Astrocyte (in vitro differentiated cells and primary cell): Measurements from ENCODE around the gene BIRC7. TPM values are rescaled to one million over a fixed set of nuclear protein-coding genes. Genes with fewer than 3 reads are reported as not detected.

Source experiments
- DNase-seq: peaks from one replicate; pipeline ENCODE4 v3.0.0-alpha.2; 2010; ENCODE audit warnings: low read depth
- FAIRE-seq: peaks from 2 replicates; lab custom pipeline; 2011; peaks lifted over from hg19 to GRCh38; lab: Jason Lieb, UNC
- H2AFZ ChIP-seq: 2 replicates; pipeline ENCODE4 v1.6.0; 2012; ENCODE audit warnings: low read depth, low read length, inconsistent platforms
- H3K27ac ChIP-seq: 2 replicates; pipeline ENCODE4 v1.5.1; 2011; ENCODE audit warnings: low read depth, low read length, inconsistent platforms
- H3K27me3 ChIP-seq: 2 replicates; pipeline ENCODE4 v1.6.0; 2011; ENCODE audit warnings: low read length, inconsistent platforms; ENCODE audit not compliant: insufficient read depth
- H3K36me3 ChIP-seq: 2 replicates; pipeline ENCODE4 v1.5.1; 2011; ENCODE audit warnings: low read length, inconsistent platforms; ENCODE audit not compliant: insufficient read depth
- H3K4me1 ChIP-seq: 2 replicates; pipeline ENCODE4 v1.5.1; 2011; ENCODE audit warnings: low read length, inconsistent platforms; ENCODE audit not compliant: insufficient read depth
- H3K4me2 ChIP-seq: 2 replicates; pipeline ENCODE4 v1.6.0; 2012; ENCODE audit warnings: low read length, inconsistent platforms
- H3K4me3 ChIP-seq: 2 replicates; pipeline ENCODE4 v1.5.1; 2011; ENCODE audit warnings: low read depth, mild to moderate bottlenecking, low read length, inconsistent platforms; ENCODE audit not compliant: insufficient read depth
- H3K79me2 ChIP-seq: 2 replicates; pipeline ENCODE4 v1.6.0; 2012; ENCODE audit warnings: mild to moderate bottlenecking, low read length, inconsistent platforms; ENCODE audit not compliant: insufficient read depth
- H3K9ac ChIP-seq: 2 replicates; pipeline ENCODE4 v1.6.0; 2012; ENCODE audit warnings: mild to moderate bottlenecking, low read length, inconsistent platforms
- H3K9me3 ChIP-seq: 2 replicates; pipeline ENCODE4 v1.5.1; 2012; ENCODE audit warnings: low read depth, mild to moderate bottlenecking, low read length, inconsistent platforms; ENCODE audit not compliant: insufficient read depth
- H4K20me1 ChIP-seq: 2 replicates; pipeline ENCODE4 v1.6.0; 2012; ENCODE audit warnings: low read length, inconsistent platforms; ENCODE audit not compliant: insufficient read depth
- H3K27ac Mint-ChIP-seq: one replicate; pipeline ENCODE4 v1.8.0; 2021; ENCODE audit warnings: mild to moderate bottlenecking, mixed read lengths; ENCODE audit not compliant: unreplicated experiment
- H3K27me3 Mint-ChIP-seq: one replicate; pipeline ENCODE4 v1.8.0; 2021; ENCODE audit warnings: low read depth, mixed read lengths; ENCODE audit not compliant: unreplicated experiment
- H3K36me3 Mint-ChIP-seq: one replicate; pipeline ENCODE4 v1.8.0; 2021; ENCODE audit warnings: low read depth, mixed read lengths; ENCODE audit not compliant: unreplicated experiment
- H3K4me1 Mint-ChIP-seq: one replicate; pipeline ENCODE4 v1.8.0; 2021; ENCODE audit warnings: low read depth, mixed read lengths; ENCODE audit not compliant: unreplicated experiment
- H3K4me3 Mint-ChIP-seq: one replicate; pipeline ENCODE4 v1.8.0; 2021; ENCODE audit warnings: mild to moderate bottlenecking, moderate library complexity, mixed read lengths; ENCODE audit not compliant: unreplicated experiment
- H3K9me3 Mint-ChIP-seq: one replicate; pipeline ENCODE4 v1.8.0; 2021; ENCODE audit warnings: mild to moderate bottlenecking, mixed read lengths; ENCODE audit not compliant: unreplicated experiment
- CTCF ChIP-seq: IDR thresholded peaks from 2 replicates; pipeline ENCODE4 v1.5.1; 2011; ENCODE audit warnings: low read depth, mild to moderate bottlenecking, inconsistent platforms, low read length, moderate library complexity; ENCODE audit not compliant: insufficient read depth
- EZH2 ChIP-seq: IDR thresholded peaks from 2 replicates; pipeline ENCODE4 v1.6.1; 2012; ENCODE audit warnings: mild to moderate bottlenecking, low read length, inconsistent platforms; ENCODE audit not compliant: insufficient read depth
- total RNA-seq: library from RNA; stranded (reverse); gene quantifications from 2 replicates; pipeline ENCODE4 v1.2.1, GENCODE V29; 2021

Gene BIRC7
- total RNA-seq, 1 donor from 2014 or later = 3.3 TPM

GRCh38 chr20:63274381-63275228 is 38.9 kb downstream of the BIRC7 start:
- Histone ChIP-seq H3K4me3 (peak overlapping the region; percentile 32), H3K4me2 (peak overlapping the region; percentile 95), H3K27ac (peak overlapping the region; percentile 91), H3K79me2 (peaks cover 79% of the 10 kb centered on the region), H3K9me3 (no peaks in the 10 kb centered on the region), H4K20me1 (peaks cover 64% of the 10 kb centered on the region), H3K27me3 (no peaks in the 10 kb centered on the region), H3K4me1 (peaks cover 15% of the 10 kb centered on the region), H2AFZ (no peak overlapping the region), H3K36me3 (peaks cover 21% of the 10 kb centered on the region), H3K9ac (peak overlapping the region; percentile 96)
- H3K4me1 Mint-ChIP-seq = peaks cover 23% of the 10 kb centered on the region
- peak overlapping the region; percentile 75 for H3K27ac Mint-ChIP-seq
- peaks cover 13% of the 10 kb centered on the region for H3K36me3 Mint-ChIP-seq
- no peaks in the 10 kb centered on the region for H3K9me3 Mint-ChIP-seq
- no peak for DNase-seq
- FAIRE-seq = no peak
- H3K27me3 Mint-ChIP-seq = no peaks in the 10 kb centered on the region
- TF ChIP-seq EZH2 (no peak), CTCF (no peak)
- peak overlapping the region; percentile 82 for H3K4me3 Mint-ChIP-seq

- H2AFZ ChIP-seq = no peak overlapping the region
- DNase-seq (no peak), FAIRE-seq (no peak)
- peaks cover 15% of the 10 kb centered on the region for H3K4me1 ChIP-seq
- H3K4me2 ChIP-seq = no peak overlapping the region
- H3K27ac ChIP-seq = no peak overlapping the region
- H3K36me3 ChIP-seq = peaks cover 29% of the 10 kb centered on the region
- H3K27me3 ChIP-seq = no peaks in the 10 kb centered on the region
- H3K36me3 Mint-ChIP-seq = peaks cover 16% of the 10 kb centered on the region
- H3K4me3 ChIP-seq = no peak overlapping the region
- no peaks in the 10 kb centered on the region for H3K9me3 Mint-ChIP-seq
- no peak overlapping the region for H3K4me3 Mint-ChIP-seq
- no peaks in the 10 kb centered on the region for H3K9me3 ChIP-seq
- H3K4me1 Mint-ChIP-seq = peaks cover 21% of the 10 kb centered on the region
- no peak overlapping the region for H3K27ac Mint-ChIP-seq
- peaks cover 77% of the 10 kb centered on the region for H4K20me1 ChIP-seq
- TF ChIP-seq CTCF = no peak
- no peak for TF ChIP-seq EZH2
- H3K79me2 ChIP-seq = peaks cover 90% of the 10 kb centered on the region
- H3K27me3 Mint-ChIP-seq = no peaks in the 10 kb centered on the region
- H3K9ac ChIP-seq = no peak overlapping the region
Observed at GRCh38 chr20:63275825-63276224, 40.1 kb downstream of the BIRC7 start.

GRCh38 chr20:63276956-63277355 is 41.3 kb downstream of the BIRC7 start:
- peaks cover 10% of the 10 kb centered on the region for H3K4me1 ChIP-seq
- peaks cover 88% of the 10 kb centered on the region for H4K20me1 ChIP-seq
- Mint-ChIP-seq H3K9me3 (no peaks in the 10 kb centered on the region), H3K4me1 (peaks cover 21% of the 10 kb centered on the region), H3K27me3 (no peaks in the 10 kb centered on the region), H3K36me3 (peaks cover 16% of the 10 kb centered on the region), H3K27ac (no peak overlapping the region), H3K4me3 (no peak overlapping the region)
- H3K79me2 ChIP-seq = peaks cover 96% of the 10 kb centered on the region
- no peaks in the 10 kb centered on the region for H3K9me3 ChIP-seq
- FAIRE-seq (no peak), DNase-seq (no peak)
- H3K27ac ChIP-seq = no peak overlapping the region
- H2AFZ ChIP-seq = no peak overlapping the region
- H3K36me3 ChIP-seq = peaks cover 32% of the 10 kb centered on the region
- H3K27me3 ChIP-seq = no peaks in the 10 kb centered on the region
- no peak overlapping the region for H3K9ac ChIP-seq
- no peak for TF ChIP-seq EZH2
- no peak for TF ChIP-seq CTCF
- no peak overlapping the region for H3K4me3 ChIP-seq
- H3K4me2 ChIP-seq = no peak overlapping the region
